SK-N-SH treated with all-trans-retinoic acid at 6 μM for 48 hours (cell line): ENCODE data around the gene GHDC.

Source experiments
- ARNTL ChIP-seq: fragments of 450-650 bp; formaldehyde crosslinking; IDR thresholded peaks from 2 replicates; pipeline ENCODE4 v1.5.0; 2020; ENCODE audit warnings: low read depth, mild to moderate bottlenecking, moderate library complexity, borderline replicate concordance
- ZFP3 ChIP-seq: fragments of 250-450 bp; sonication (Bioruptor Pico); IDR thresholded peaks from 2 replicates; pipeline ENCODE4 v1.5.0; 2020; ENCODE audit warnings: mild to moderate bottlenecking, moderate library complexity

DNA sequence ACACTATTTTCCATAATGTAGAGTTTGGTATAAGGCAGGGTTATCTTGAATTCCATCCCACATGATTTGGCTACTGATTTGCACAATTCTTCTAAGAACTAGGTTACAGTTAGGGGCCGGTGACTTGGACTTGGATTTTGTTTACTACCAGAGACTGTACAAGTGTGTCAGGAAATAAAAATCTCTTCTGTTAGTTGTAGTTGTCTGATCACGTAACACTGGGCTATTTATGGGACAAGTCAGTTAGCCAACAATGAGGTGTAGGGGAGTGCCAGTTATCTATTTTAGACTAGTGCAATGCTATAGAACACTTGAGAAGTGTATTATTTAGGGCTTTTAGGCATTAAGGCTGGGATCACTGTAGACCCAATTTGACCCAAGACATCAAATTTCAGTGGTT is 39.7 kb upstream of the GHDC start:
- no peak for TF ChIP-seq ARNTL (CRISPR knock-in tag)
- TF ChIP-seq ZFP3 (CRISPR knock-in tag): no peak
